ENCODE measurements around the gene GRAP2. TPM values are rescaled to one million over a fixed set of nuclear protein-coding genes. Genes with fewer than 3 reads are reported as not detected.

The GRAP2 gene
- total RNA-seq (2012; rRNA removed) (under 0.01 TPM in 1 of 2 replicates, not detected in the other), polyA plus RNA-seq (2012; rRNA removed) (0.32 TPM in 1 of 2 replicates, not detected in the other), Bru-seq, nascent RNA (percentile 4 among the genes with signal in this experiment), BruChase-seq, experiment 1, labeled RNA remaining after a 6-hour chase (percentile 3 among the genes with signal in this experiment), BruChase-seq, experiment 2, labeled RNA remaining after a 2-hour chase (percentile 4 among the genes with signal in this experiment)
- polyA plus RNA-seq (2012; cell fraction: cytosol; rRNA removed): 0.03 TPM in 1 of 2 replicates, not detected in the other
- polyA plus RNA-seq (2012; cell fraction: nucleus; rRNA removed; ENCODE audit: low replicate concordance): 0.09 TPM in 1 of 2 replicates, not detected in the other
- long read RNA-seq: 0 reads

DNA sequence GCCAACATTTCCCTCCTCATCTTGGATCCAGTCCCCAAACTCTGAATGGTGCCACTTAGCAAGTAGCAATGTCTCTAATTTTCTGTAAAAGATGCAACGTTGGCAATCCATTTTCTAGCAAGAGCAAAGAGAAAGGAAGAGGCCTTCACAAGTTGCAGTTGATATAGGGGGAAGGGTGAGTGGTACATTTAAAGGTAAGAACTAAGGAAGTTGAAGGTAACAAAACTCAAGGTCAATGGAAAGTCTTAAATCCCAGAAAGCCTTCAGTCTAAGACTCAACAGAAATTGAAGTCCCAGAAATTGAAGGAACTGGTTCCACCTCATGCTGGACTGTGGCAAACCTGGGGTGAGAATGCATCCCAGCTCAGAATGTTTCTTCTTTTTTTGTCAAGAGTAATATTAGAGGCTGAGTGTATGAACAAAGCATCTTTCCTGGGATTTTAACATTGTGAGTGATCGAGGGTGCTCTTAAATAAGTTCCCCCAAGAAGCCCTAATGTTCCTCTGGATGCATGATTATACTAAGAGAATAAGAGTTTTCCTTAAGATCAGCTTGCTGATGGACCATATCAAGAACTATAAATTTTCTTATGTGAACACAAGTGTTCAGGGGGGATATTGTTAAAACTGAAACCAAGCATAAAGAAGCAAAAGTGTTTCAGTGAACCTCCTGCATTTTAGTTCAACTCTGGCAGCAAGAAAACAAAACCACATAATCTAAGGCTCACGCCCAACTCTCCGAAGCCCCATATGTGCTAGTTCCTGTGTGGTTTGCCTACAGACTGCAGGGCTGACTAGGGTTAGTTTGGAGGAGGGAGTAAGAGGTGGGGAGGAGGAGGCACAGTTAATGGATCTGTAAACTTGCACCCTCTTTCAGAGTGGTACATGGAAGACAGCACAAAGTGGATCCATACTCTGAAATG is at the start of gene GRAP2:
TSS of gene GRAP2 (plus strand) at position 779 of the 922 bp plus-strand sequence. CDS start 46,023 bp downstream, outside the sequence.
- no peak within 1 kb of the TSS for H4K5ac ChIP-seq (ENCODE audit: low read depth, low read length)
- no peak within 1 kb of the TSS for H2BK15ac ChIP-seq (ENCODE audit: low read depth, low read length)
- H2AK9ac ChIP-seq (replicated peaks; ENCODE audit: low read depth, low read length, poor library complexity): no peak within 1 kb of the TSS
- dilution Hi-C loops (cut with HindIII; ENCODE audit: low sequenced_read_pairs, unreplicated experiment): no loop called here
- H2BK120ac ChIP-seq (ENCODE audit: low read depth, low read length): no peak within 1 kb of the TSS
- H2BK20ac ChIP-seq (ENCODE audit: low read depth, low read length): no peak within 1 kb of the TSS
- no peak within 1 kb of the TSS for H3K4me3 ChIP-seq (ENCODE audit: insufficient read depth, low read depth, low read length)
- H3K23ac ChIP-seq (ENCODE audit: low read depth, low read length): no peak within 1 kb of the TSS
- H3K36me3 ChIP-seq (ENCODE audit: control insufficient read depth, insufficient read depth, low read length): no peaks in the 10 kb centered on the region
- BruUV-seq (replicated peaks): no TSS peak
- WGBS, 2 experiments (ENCODE audit: extremely low coverage in 2 of 2, insufficient read length in 1 of 2): no CpG with 5 or more reads among the region's 4 CpGs
- no peak within 1 kb of the TSS for H3K9ac ChIP-seq (ENCODE audit: low read depth, low read length)
- H3K27ac ChIP-seq (ENCODE audit: insufficient read depth, low read length): no peak within 1 kb of the TSS
- no peak within 1 kb of the TSS for H4K91ac ChIP-seq (ENCODE audit: insufficient read depth, low read depth, low read length)
- H4K20me1 ChIP-seq (ENCODE audit: insufficient read depth, low read length): no peaks in the 10 kb centered on the region
- no peak within 1 kb of the TSS for H3K4ac ChIP-seq (ENCODE audit: low read depth, low read length)
- no peak within 1 kb of the TSS for H3K18ac ChIP-seq (ENCODE audit: low read depth, low read length)
- H2AK5ac ChIP-seq (ENCODE audit: low read depth, low read length): no peak within 1 kb of the TSS
- POLR2A ChIA-PET (ENCODE audit: unreplicated experiment): no interaction called here
- CTCF ChIA-PET: no interaction called here
- H3K27me3 ChIP-seq (ENCODE audit: control insufficient read depth, insufficient read depth, low read length): peaks cover 48% of the 10 kb centered on the region
- no peak within 1 kb of the TSS for H2BK5ac ChIP-seq (ENCODE audit: low read depth, low read length, poor library complexity, severe bottlenecking)
- no peak within 1 kb of the TSS for H2AFZ ChIP-seq (replicated peaks; ENCODE audit: low read length, poor library complexity)
- intact Hi-C loops (cut with micrococcal nuclease): no loop called here
- no peak within 1 kb of the TSS for H4K8ac ChIP-seq (ENCODE audit: low read depth in 2 of 2, low read length in 2 of 2)
- H3K4me1 ChIP-seq (ENCODE audit: control insufficient read depth, insufficient read depth, low read length): no peaks in the 10 kb centered on the region
- H3K79me1 ChIP-seq (ENCODE audit: low read depth in 1 of 2, low read length in 2 of 2): no peaks in the 10 kb centered on the region
- in situ Hi-C loops (cut with MboI; ENCODE audit: low sequenced_read_pairs): no loop called here
- no peaks in the 10 kb centered on the region for H3K9me3 ChIP-seq (ENCODE audit: control insufficient read depth, insufficient read depth, low read length)
- DNase-seq (no peak), ATAC-seq (ENCODE audit: low read depth) (no peak)
- H3K4me2 ChIP-seq (ENCODE audit: low read depth, low read length): no peak within 1 kb of the TSS
- TF ChIP-seq RCOR1 (IDR thresholded peaks at IDR 0.05; ENCODE audit: insufficient replicate concordance, low read length): no peak
- TF ChIP-seq CHD1 (IDR thresholded peaks at IDR 0.05; ENCODE audit: low read depth, low read length): no peak
- TF ChIP-seq, protein P1, sequence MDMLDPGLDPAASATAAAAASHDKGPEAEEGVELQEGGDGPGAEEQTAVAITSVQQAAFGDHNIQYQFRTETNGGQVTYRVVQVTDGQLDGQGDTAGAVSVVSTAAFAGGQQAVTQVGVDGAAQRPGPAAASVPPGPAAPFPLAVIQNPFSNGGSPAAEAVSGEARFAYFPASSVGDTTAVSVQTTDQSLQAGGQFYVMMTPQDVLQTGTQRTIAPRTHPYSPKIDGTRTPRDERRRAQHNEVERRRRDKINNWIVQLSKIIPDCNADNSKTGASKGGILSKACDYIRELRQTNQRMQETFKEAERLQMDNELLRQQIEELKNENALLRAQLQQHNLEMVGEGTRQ (IDR thresholded peaks at IDR 0.05; ENCODE audit: low read depth, low read length): no peak
- TF ChIP-seq RFX5 (IDR thresholded peaks at IDR 0.05; ENCODE audit: low read depth, low read length): no peak
- no peak for TF ChIP-seq BHLHE40 (IDR thresholded peaks at IDR 0.05; ENCODE audit: low read depth, low read length)
- TF ChIP-seq MAZ (IDR thresholded peaks at IDR 0.05; ENCODE audit: borderline replicate concordance, low read depth, low read length): no peak
- TF ChIP-seq MAFK (IDR thresholded peaks at IDR 0.05; ENCODE audit: low read depth, low read length): no peak
- TF ChIP-seq, protein P2, sequence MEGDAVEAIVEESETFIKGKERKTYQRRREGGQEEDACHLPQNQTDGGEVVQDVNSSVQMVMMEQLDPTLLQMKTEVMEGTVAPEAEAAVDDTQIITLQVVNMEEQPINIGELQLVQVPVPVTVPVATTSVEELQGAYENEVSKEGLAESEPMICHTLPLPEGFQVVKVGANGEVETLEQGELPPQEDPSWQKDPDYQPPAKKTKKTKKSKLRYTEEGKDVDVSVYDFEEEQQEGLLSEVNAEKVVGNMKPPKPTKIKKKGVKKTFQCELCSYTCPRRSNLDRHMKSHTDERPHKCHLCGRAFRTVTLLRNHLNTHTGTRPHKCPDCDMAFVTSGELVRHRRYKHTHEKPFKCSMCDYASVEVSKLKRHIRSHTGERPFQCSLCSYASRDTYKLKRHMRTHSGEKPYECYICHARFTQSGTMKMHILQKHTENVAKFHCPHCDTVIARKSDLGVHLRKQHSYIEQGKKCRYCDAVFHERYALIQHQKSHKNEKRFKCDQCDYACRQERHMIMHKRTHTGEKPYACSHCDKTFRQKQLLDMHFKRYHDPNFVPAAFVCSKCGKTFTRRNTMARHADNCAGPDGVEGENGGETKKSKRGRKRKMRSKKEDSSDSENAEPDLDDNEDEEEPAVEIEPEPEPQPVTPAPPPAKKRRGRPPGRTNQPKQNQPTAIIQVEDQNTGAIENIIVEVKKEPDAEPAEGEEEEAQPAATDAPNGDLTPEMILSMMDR (conservative IDR thresholded peaks at IDR 0.05; ENCODE audit: low read depth, low read length): no peak
- no peak for TF ChIP-seq CEBPB (IDR thresholded peaks at IDR 0.05; ENCODE audit: low read depth, low read length)
- no peak for TF ChIP-seq NFE2L2 (IDR thresholded peaks at IDR 0.05; ENCODE audit: low read depth, low read length)
- TF ChIP-seq, protein P3, sequence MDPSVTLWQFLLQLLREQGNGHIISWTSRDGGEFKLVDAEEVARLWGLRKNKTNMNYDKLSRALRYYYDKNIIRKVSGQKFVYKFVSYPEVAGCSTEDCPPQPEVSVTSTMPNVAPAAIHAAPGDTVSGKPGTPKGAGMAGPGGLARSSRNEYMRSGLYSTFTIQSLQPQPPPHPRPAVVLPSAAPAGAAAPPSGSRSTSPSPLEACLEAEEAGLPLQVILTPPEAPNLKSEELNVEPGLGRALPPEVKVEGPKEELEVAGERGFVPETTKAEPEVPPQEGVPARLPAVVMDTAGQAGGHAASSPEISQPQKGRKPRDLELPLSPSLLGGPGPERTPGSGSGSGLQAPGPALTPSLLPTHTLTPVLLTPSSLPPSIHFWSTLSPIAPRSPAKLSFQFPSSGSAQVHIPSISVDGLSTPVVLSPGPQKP (IDR thresholded peaks at IDR 0.05; ENCODE audit: borderline replicate concordance, low read depth, low read length): no peak
- TF ChIP-seq POLR2A (IDR thresholded peaks at IDR 0.05; ENCODE audit: low read depth, low read length): no peak
- no peak within 1 kb of the TSS for H3K14ac ChIP-seq (replicated peaks; ENCODE audit: low read depth, low read length)
- H3K9me1 ChIP-seq (ENCODE audit: insufficient read depth, low read length): no peaks in the 10 kb centered on the region
- H3K56ac ChIP-seq (ENCODE audit: extremely low read depth, insufficient read depth, low read length): no peak within 1 kb of the TSS
